GM21786 (cell line): ENCODE measurements around the gene POLG.
"Not testable (repeated sequence)": the region's sequence is repeated elsewhere in the genome, so short reads cannot be mapped to it uniquely, and the experiment has no call there.

ENCODE experiments used
- ATAC-seq: cut with Tn5 transposase; IDR thresholded peaks from one replicate; pipeline ENCODE4 v1.9.1; 2021; ENCODE audit not compliant: unreplicated experiment

Gene POLG

DNA sequence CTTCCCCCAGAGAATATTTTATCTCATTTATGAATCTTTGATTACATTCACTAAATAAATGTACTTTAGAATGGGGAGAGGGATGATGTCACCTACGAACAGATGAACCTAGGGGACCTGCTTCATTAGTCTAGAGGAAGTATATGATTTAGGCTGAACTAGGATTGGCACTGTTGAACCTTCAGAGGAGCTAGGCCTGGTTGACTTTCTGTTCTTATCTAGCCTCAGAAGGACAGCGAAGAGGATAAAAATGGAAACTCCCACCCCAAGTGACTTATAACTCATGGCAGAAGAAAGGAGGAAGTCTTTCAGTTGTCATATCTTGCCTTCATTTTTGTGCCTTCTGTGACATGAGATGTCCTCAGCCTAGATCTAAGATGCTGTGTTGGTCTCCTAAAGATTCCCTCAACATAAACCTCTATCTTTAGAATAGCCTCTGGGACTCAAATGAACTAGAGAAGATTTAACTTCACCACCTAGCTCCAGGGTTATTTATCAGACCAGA is 42.6 kb downstream of the POLG start:
- ATAC-seq, result no peak

DNA sequence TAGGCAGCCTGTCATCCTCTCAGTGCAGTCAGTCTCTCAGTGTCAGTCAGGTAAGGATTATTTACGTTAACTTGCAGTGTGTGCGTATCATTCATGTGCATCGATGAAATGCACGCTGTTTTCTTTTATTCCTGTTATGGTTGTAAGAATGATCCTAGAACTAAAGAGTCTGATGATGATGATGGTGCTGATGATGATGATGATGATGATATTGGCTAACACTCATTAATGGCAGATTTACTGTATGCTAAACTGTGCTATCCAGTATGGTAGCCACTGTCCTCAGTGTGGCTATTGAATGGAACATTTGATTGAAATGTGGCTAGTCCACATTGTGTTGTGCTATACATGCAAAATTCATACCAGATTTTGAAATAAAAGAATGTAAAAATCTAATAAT is 51.4 kb downstream of the POLG start:
- ATAC-seq, result no peak

DNA sequence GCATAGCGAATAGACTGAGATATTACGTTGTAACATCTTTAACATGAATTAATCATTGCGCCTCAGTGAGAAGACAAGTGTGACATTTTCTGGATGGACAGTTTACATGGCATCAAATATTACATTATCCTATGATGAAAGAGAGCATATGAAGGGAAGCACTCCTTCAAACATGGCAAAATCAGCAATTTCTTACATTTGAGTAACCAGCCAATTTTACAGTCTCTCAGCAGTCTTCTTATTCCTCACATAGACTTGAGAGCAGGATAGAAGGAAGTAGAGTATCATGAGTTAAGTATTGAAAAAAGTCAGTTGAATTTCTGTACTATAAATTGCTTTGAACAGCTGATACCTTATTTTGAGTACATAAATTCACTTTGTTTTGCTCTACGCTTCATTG is 52.0 kb downstream of the POLG start:
- no peak for ATAC-seq

DNA sequence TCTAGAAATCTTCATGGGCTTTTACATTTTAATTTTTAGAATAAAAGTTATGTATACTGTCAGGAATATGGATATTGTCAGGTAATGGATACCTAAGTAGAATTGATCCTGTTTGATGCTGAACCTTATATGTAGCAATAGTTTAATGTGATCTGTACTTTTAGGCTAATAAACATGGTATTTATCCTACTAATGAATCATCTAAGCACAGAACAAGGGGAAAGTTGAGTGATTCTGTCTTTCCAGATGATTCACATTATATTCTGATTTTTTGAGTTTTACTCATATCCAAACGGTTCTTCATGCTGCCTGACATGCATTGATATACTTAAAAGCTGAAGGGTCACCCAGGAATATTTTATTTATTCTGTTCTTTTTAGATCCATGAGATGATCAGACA is 56.3 kb downstream of the POLG start:
- ATAC-seq, result no peak

DNA sequence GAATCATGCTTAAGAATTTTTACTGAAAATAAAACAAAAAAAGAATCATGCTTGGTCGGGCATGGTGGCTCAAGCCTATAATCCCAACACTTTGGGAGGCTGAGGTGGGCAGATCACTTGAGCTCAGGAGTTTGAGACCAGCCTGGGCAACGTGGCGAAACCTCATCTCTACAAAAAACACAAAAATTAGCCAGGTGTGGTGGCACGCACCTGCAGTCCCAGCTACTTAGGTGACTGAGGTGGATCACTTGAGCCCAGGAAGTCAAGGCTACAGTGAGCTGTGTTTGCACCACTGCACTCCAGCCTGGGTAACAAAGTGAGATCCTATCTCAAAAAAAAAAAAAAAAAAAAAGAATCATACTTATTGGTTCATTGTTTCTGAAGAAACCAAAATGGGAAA is 57.3 kb downstream of the POLG start:
- not testable (repeated sequence) for ATAC-seq
